Measurements from ENCODE around the gene OBI1.

The OBI1 gene

GRCh38 chr13:78601874-78602560, 56.9 kb downstream of the OBI1 start:
- DNase-seq: no peak

- DNase-seq: no peak
Measured at GRCh38 chr13:78601124-78601873, 57.7 kb downstream of the OBI1 start.

GRCh38 chr13:78600280-78600883, 58.6 kb downstream of the OBI1 start:
- DNase-seq: no peak

- no peak for DNase-seq
Measured at GRCh38 chr13:78599645-78600279, 59.2 kb downstream of the OBI1 start.

GRCh38 chr13:78598966-78599644, 59.9 kb downstream of the OBI1 start:
- DNase-seq: no peak

GRCh38 chr13:78598116-78598781, 60.7 kb downstream of the OBI1 start:
- DNase-seq: no peak

GRCh38 chr13:78597602-78597932, 61.4 kb downstream of the OBI1 start:
- DNase-seq: no peak

- no peak for DNase-seq
Measured at GRCh38 chr13:78596736-78597601, 62.0 kb downstream of the OBI1 start.

- no peak for DNase-seq
Measured at GRCh38 chr13:78596399-78596735, 62.6 kb downstream of the OBI1 start.

GRCh38 chr13:78595495-78596398, 63.2 kb downstream of the OBI1 start:
- DNase-seq: no peak

- no peak for DNase-seq
Measured at GRCh38 chr13:78594456-78594975, 64.4 kb downstream of the OBI1 start.

GRCh38 chr13:78593652-78594455, 65.1 kb downstream of the OBI1 start:
- no peak for DNase-seq

GRCh38 chr13:78593129-78593528, 65.8 kb downstream of the OBI1 start:
- DNase-seq: no peak

GRCh38 chr13:78592584-78592983, 66.4 kb downstream of the OBI1 start:
- DNase-seq: no peak

GRCh38 chr13:78589206-78589605, 69.7 kb downstream of the OBI1 start:
- no peak for DNase-seq

- DNase-seq: no peak
Measured at GRCh38 chr13:78587395-78587794, 71.6 kb downstream of the OBI1 start.

- DNase-seq: no peak
Measured at GRCh38 chr13:78586706-78587105, 72.2 kb downstream of the OBI1 start.

- no peak for DNase-seq
Measured at GRCh38 chr13:78576261-78576660, 82.7 kb downstream of the OBI1 start.

GRCh38 chr13:78572459-78572858, 86.5 kb downstream of the OBI1 start:
- no peak for DNase-seq

GRCh38 chr13:78569029-78569428, 89.9 kb downstream of the OBI1 start:
- DNase-seq: no peak
